Astrocyte (in vitro differentiated cells and primary cell): Measurements from ENCODE around the gene MAP1LC3B.

Experiments
- CTCF ChIP-seq: IDR thresholded peaks from 2 replicates; pipeline ENCODE4 v1.5.1; 2011; ENCODE audit warnings: low read depth, mild to moderate bottlenecking, inconsistent platforms, low read length, moderate library complexity; ENCODE audit not compliant: insufficient read depth
- EZH2 ChIP-seq: IDR thresholded peaks from 2 replicates; pipeline ENCODE4 v1.6.1; 2012; ENCODE audit warnings: mild to moderate bottlenecking, low read length, inconsistent platforms; ENCODE audit not compliant: insufficient read depth

- TF ChIP-seq CTCF (no peak), EZH2 (no peak)
Measured at GRCh38 chr16:87358696-87359095, 33.4 kb upstream of the MAP1LC3B start.
